Right atrium auricular region (tissue), 2 donors: ENCODE results near the gene REEP6. TPM values are rescaled to one million over a fixed set of nuclear protein-coding genes. Genes with fewer than 3 reads are reported as not detected.
"Not testable (repeated sequence)": the region's sequence is repeated elsewhere in the genome, so short reads cannot be mapped to it uniquely, and the experiment has no call there.

ENCODE experiments used
- DNase-seq: peaks from one replicate; pipeline ENCODE4 v3.0.0-alpha.2; 2019; ENCODE audit warnings: low spot score
- H3K27ac ChIP-seq, 2 donors: fragments of 200-600 bp; sonication (generic); 1 replicate in 1 of 2; 2 replicates in 1 of 2; pipeline ENCODE4 v1.5.1; 2016 to 2019
- H3K27me3 ChIP-seq, 2 donors: fragments of 200-600 bp; sonication (generic); one replicate each; pipeline versions ENCODE4 v1.5.1 to v1.6.0; 2017 to 2019
- H3K36me3 ChIP-seq: fragments of 200-600 bp; sonication (generic); one replicate; pipeline ENCODE4 v1.5.1; 2016
- H3K4me1 ChIP-seq, 2 donors: fragments of 200-600 bp; sonication (generic); one replicate each; pipeline versions ENCODE4 v1.5.1 to v1.6.0; 2017 to 2019
- H3K4me3 ChIP-seq, 2 donors: fragments of 200-600 bp; sonication (generic); 1 replicate in 1 of 2; 2 replicates in 1 of 2; pipeline ENCODE4 v1.5.1; 2017 to 2019; ENCODE audit warnings: mild to moderate bottlenecking in 1 of 2, moderate library complexity in 1 of 2
- H3K9me3 ChIP-seq, 2 donors: fragments of 200-600 bp; sonication (generic); one replicate each; pipeline ENCODE4 v1.5.1; 2019
- CTCF ChIP-seq, 2 donors: fragments of 200-600 bp; sonication (generic); IDR thresholded peaks; one replicate each; pipeline ENCODE4 v1.5.1; 2019; ENCODE audit warnings: antibody characterized with exemption in 2 of 2
- total RNA-seq, 2 donors: library from RNA; depleted of rRNA; stranded (reverse); fragments of >200 nt; gene quantifications; one replicate each; pipeline ENCODE4 v1.1.0, GENCODE V29; 2016

Gene REEP6
- total RNA-seq, 2 donors from 2014 or later, result 1.3 to 2.3 TPM

GRCh38 chr19:1513499-1514294, 22.7 kb downstream of the REEP6 start:
- no peaks in the 10 kb centered on the region for H3K27me3 ChIP-seq
- peak overlapping the region; percentile 87 to 96 for H3K27ac ChIP-seq
- DNase-seq, result no peak
- H3K9me3 ChIP-seq, result no peaks in the 10 kb centered on the region
- H3K36me3 ChIP-seq, result no peaks in the 10 kb centered on the region
- peak; percentile 48 to 76 for TF ChIP-seq CTCF (IDR thresholded peaks at IDR 0.05)
- H3K4me1 ChIP-seq, result peaks cover 0 to 17% of the 10 kb centered on the region in 2 donors
- peak overlapping the region; percentile 63 to 68 for H3K4me3 ChIP-seq

GRCh38 chr19:1514295-1514661, 23.3 kb downstream of the REEP6 start:
- H3K27me3 ChIP-seq, result no peaks in the 10 kb centered on the region
- no peak for DNase-seq
- peaks cover 0 to 17% of the 10 kb centered on the region in 2 donors for H3K4me1 ChIP-seq

GRCh38 chr19:1514986-1515721, 24.2 kb downstream of the REEP6 start:
- no peak overlapping the region for H3K27ac ChIP-seq
- no peaks in the 10 kb centered on the region for H3K36me3 ChIP-seq
- peaks cover 0 to 17% of the 10 kb centered on the region in 2 donors for H3K4me1 ChIP-seq
- H3K4me3 ChIP-seq, result no peak overlapping the region
- no peaks in the 10 kb centered on the region for H3K27me3 ChIP-seq
- no peaks in the 10 kb centered on the region for H3K9me3 ChIP-seq
- DNase-seq, result no peak
- no peak for TF ChIP-seq CTCF (IDR thresholded peaks at IDR 0.05)

More at GRCh38 chr19:1514295-1514661, 23.3 kb downstream of the REEP6 start:
- Histone ChIP-seq H3K4me3 (no peak overlapping the region), H3K9me3 (no peaks in the 10 kb centered on the region), H3K36me3 (no peaks in the 10 kb centered on the region), H3K27ac (no peak overlapping the region)
- TF ChIP-seq CTCF (IDR thresholded peaks at IDR 0.05), result no peak

- DNase-seq, result no peak
- no peaks in the 10 kb centered on the region for H3K27me3 ChIP-seq
Observed at GRCh38 chr19:1516395-1516753, 25.4 kb downstream of the REEP6 start.

GRCh38 chr19:1518471-1518870, 27.5 kb downstream of the REEP6 start:
- no peak overlapping the region for H3K27ac ChIP-seq
- H3K36me3 ChIP-seq, result no peaks in the 10 kb centered on the region
- TF ChIP-seq CTCF (IDR thresholded peaks at IDR 0.05), result no peak
- peaks cover 0 to 5% of the 10 kb centered on the region in 2 donors for H3K4me1 ChIP-seq
- H3K27me3 ChIP-seq, result no peaks in the 10 kb centered on the region
- H3K9me3 ChIP-seq, result no peaks in the 10 kb centered on the region
- DNase-seq, result no peak
- H3K4me3 ChIP-seq, result no peak overlapping the region

More at GRCh38 chr19:1516395-1516753, 25.4 kb downstream of the REEP6 start:
- Histone ChIP-seq H3K4me3 (no peak overlapping the region), H3K27ac (no peak overlapping the region), H3K9me3 (no peaks in the 10 kb centered on the region), H3K36me3 (no peaks in the 10 kb centered on the region), H3K4me1 (peaks cover 0 to 17% of the 10 kb centered on the region in 2 donors)
- TF ChIP-seq CTCF (IDR thresholded peaks at IDR 0.05), result no peak

GRCh38 chr19:1519802-1520201, 28.8 kb downstream of the REEP6 start:
- not testable (repeated sequence) for H3K4me3 ChIP-seq, DNase-seq, H3K36me3 ChIP-seq, H3K27me3 ChIP-seq, H3K27ac ChIP-seq, H3K9me3 ChIP-seq
- peaks cover 0 to 12% of the 10 kb centered on the region in 2 donors for H3K4me1 ChIP-seq
